ENCODE measurements around the gene PARD3B. TPM values are rescaled to one million over a fixed set of nuclear protein-coding genes. Genes with fewer than 3 reads are reported as not detected.

The PARD3B gene
- polyA plus RNA-seq, 3 donors: not detected

DNA sequence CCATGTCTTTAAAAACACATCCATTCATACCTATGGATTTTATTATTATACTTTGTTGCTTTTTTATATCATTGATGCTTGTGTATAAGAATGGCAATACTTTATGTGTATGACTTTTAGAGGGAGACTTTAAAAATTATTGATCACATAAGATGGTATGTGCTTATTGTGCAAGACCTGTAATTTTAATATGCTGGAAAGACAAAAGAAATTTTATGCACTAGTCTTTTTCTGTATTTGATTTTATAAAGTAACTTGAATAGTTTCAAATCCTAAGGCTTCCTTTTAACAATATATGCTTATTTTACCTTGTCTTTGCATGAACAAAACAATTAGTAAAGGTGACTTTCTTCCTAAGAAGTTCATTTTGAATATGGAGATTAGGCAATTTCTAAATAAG is 226.4 kb downstream of the PARD3B start:
- TF ChIP-seq, protein P1, sequence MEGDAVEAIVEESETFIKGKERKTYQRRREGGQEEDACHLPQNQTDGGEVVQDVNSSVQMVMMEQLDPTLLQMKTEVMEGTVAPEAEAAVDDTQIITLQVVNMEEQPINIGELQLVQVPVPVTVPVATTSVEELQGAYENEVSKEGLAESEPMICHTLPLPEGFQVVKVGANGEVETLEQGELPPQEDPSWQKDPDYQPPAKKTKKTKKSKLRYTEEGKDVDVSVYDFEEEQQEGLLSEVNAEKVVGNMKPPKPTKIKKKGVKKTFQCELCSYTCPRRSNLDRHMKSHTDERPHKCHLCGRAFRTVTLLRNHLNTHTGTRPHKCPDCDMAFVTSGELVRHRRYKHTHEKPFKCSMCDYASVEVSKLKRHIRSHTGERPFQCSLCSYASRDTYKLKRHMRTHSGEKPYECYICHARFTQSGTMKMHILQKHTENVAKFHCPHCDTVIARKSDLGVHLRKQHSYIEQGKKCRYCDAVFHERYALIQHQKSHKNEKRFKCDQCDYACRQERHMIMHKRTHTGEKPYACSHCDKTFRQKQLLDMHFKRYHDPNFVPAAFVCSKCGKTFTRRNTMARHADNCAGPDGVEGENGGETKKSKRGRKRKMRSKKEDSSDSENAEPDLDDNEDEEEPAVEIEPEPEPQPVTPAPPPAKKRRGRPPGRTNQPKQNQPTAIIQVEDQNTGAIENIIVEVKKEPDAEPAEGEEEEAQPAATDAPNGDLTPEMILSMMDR (IDR thresholded peaks at IDR 0.05): no peak
- Mint-ChIP-seq H3K36me3 (no peaks in the 10 kb centered on the region), H3K27me3 (ENCODE audit: low read depth in 3 of 3) (no peaks in the 10 kb centered on the region), H3K9me3 (peaks cover 0 to 8% (median 2%) of the 10 kb centered on the region in 7 donors), H3K4me3 (no peak overlapping the region), H3K4me1 (peaks cover 5% of the 10 kb centered on the region), H3K27ac (no peak overlapping the region)
- H3K4me2 ChIP-seq (replicated peaks; ENCODE audit: extremely low read depth, low read length, poor library complexity, severe bottlenecking): no peak overlapping the region
- no peak for DNase-seq
- no peak overlapping the region for H3K4me3 ChIP-seq (replicated peaks in 1 of 3; ENCODE audit: low read depth in 2 of 3, low read length in 3 of 3)
- H3K27ac ChIP-seq (ENCODE audit: low read depth in 1 of 2, low read length in 2 of 2): no peak overlapping the region
- no peaks in the 10 kb centered on the region for H3K79me2 ChIP-seq (ENCODE audit: insufficient read depth, low read length)
- H3K9ac ChIP-seq (ENCODE audit: insufficient read depth, low read length, poor library complexity, severe bottlenecking): no peak overlapping the region
- no peaks in the 10 kb centered on the region for H3K36me3 ChIP-seq (replicated peaks in 1 of 2; ENCODE audit: control insufficient read depth in 1 of 2, insufficient read depth in 2 of 2, low read length in 2 of 2)
- no peaks in the 10 kb centered on the region for H4K20me1 ChIP-seq (ENCODE audit: insufficient read depth, low read length)
- no peak overlapping the region for H2AFZ ChIP-seq (ENCODE audit: insufficient read depth, low read depth, low read length, poor library complexity, severe bottlenecking)
- no peaks in the 10 kb centered on the region for H3K4me1 ChIP-seq (ENCODE audit: control insufficient read depth in 1 of 2, insufficient read depth in 2 of 2, low read length in 2 of 2)
- no peaks in the 10 kb centered on the region for H3K9me3 ChIP-seq (replicated peaks in 1 of 2; ENCODE audit: control insufficient read depth in 1 of 2, insufficient read depth in 1 of 2, low read length in 2 of 2)
- no peaks in the 10 kb centered on the region for H3K27me3 ChIP-seq (ENCODE audit: control insufficient read depth in 2 of 2, insufficient read depth in 2 of 2, low read length in 2 of 2)
- intact Hi-C loops (cut with micrococcal nuclease): no loop called here

DNA sequence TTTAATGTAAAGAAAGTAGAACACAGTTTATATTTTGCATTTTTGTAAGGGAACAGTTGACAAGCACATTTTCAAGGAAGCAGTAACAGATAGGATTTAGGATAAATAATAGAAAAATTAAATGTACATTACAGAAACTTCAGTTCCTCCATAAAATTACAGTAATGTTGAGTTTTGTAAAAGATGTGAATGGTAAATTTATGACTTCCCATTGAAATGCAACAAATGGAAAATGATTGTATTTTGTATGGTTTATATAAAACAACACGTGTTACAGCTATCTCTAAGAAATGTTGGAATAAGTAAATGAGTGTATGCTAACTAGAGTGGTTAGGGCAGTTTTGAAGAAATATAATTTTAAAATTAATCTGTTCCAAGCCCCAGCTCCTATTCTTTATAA is 227.3 kb downstream of the PARD3B start:
- no peak for DNase-seq
- H3K27me3 ChIP-seq (ENCODE audit: control insufficient read depth in 2 of 2, insufficient read depth in 2 of 2, low read length in 2 of 2): no peaks in the 10 kb centered on the region
- Mint-ChIP-seq H3K27ac (no peak overlapping the region), H3K9me3 (peaks cover 0 to 8% (median 3%) of the 10 kb centered on the region in 7 donors), H3K4me1 (peaks cover 8% of the 10 kb centered on the region), H3K4me3 (no peak overlapping the region), H3K36me3 (no peaks in the 10 kb centered on the region), H3K27me3 (ENCODE audit: low read depth in 3 of 3) (no peaks in the 10 kb centered on the region)
- H3K4me1 ChIP-seq (ENCODE audit: control insufficient read depth in 1 of 2, insufficient read depth in 2 of 2, low read length in 2 of 2): no peaks in the 10 kb centered on the region
- no peak overlapping the region for H2AFZ ChIP-seq (ENCODE audit: insufficient read depth, low read depth, low read length, poor library complexity, severe bottlenecking)
- H3K4me3 ChIP-seq (replicated peaks in 1 of 3; ENCODE audit: low read depth in 2 of 3, low read length in 3 of 3): no peak overlapping the region
- H3K9ac ChIP-seq (ENCODE audit: insufficient read depth, low read length, poor library complexity, severe bottlenecking): no peak overlapping the region
- H3K27ac ChIP-seq (ENCODE audit: low read depth in 1 of 2, low read length in 2 of 2): no peak overlapping the region
- TF ChIP-seq, protein P1 (IDR thresholded peaks at IDR 0.05): no peak
- H3K79me2 ChIP-seq (ENCODE audit: insufficient read depth, low read length): no peaks in the 10 kb centered on the region
- WGBS (ENCODE audit: insufficient coverage): no CpG with 5 or more reads among the region's 1 CpG
- H3K36me3 ChIP-seq (replicated peaks in 1 of 2; ENCODE audit: control insufficient read depth in 1 of 2, insufficient read depth in 2 of 2, low read length in 2 of 2): no peaks in the 10 kb centered on the region
- no peaks in the 10 kb centered on the region for H3K9me3 ChIP-seq (replicated peaks in 1 of 2; ENCODE audit: control insufficient read depth in 1 of 2, insufficient read depth in 1 of 2, low read length in 2 of 2)
- H4K20me1 ChIP-seq (ENCODE audit: insufficient read depth, low read length): no peaks in the 10 kb centered on the region
- H3K4me2 ChIP-seq (replicated peaks; ENCODE audit: extremely low read depth, low read length, poor library complexity, severe bottlenecking): no peak overlapping the region
- intact Hi-C loops (cut with micrococcal nuclease): no loop called here

All from CD14-positive monocyte (primary cell).